GM12865 (cell line): ENCODE measurements around the gene ATG12.

Source experiments
- DNase-seq: peaks from one replicate; pipeline ENCODE4 v3.0.0; 2010; ENCODE audit warnings: low read depth
- H3K4me3 ChIP-seq: 2 replicates; pipeline ENCODE4 v1.5.1; 2011; ENCODE audit warnings: mild to moderate bottlenecking, low read depth, low read length, control low read depth
- CTCF ChIP-seq: IDR thresholded peaks from 2 replicates; pipeline ENCODE4 v1.5.1; 2011; ENCODE audit warnings: low read length, control low read depth, low read depth, inconsistent platforms; ENCODE audit not compliant: insufficient read depth; ENCODE audit errors: missing control alignments

ATG12 gene

DNA sequence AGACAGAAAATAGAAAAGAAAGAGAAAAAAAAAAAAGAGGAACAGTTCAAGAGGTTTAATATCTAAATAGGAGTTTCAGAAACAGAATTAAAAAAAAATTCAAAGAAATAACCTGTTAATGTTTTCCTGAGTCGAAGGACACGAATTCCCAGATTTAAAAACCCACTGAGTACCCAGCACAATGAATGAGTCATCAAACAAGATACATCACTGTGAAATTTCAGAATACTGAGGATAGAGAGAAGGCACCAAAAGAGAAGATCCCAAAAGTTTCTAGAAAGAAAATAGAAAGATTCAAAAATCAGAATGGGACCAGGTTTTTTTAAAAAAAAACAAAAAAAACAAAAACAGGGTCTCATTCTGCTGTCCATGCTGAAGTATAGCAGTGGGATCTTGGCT, 33.7 kb downstream of the ATG12 start:
- no peak for TF ChIP-seq CTCF
- no peak for DNase-seq
- H3K4me3 ChIP-seq = no peak overlapping the region

DNA sequence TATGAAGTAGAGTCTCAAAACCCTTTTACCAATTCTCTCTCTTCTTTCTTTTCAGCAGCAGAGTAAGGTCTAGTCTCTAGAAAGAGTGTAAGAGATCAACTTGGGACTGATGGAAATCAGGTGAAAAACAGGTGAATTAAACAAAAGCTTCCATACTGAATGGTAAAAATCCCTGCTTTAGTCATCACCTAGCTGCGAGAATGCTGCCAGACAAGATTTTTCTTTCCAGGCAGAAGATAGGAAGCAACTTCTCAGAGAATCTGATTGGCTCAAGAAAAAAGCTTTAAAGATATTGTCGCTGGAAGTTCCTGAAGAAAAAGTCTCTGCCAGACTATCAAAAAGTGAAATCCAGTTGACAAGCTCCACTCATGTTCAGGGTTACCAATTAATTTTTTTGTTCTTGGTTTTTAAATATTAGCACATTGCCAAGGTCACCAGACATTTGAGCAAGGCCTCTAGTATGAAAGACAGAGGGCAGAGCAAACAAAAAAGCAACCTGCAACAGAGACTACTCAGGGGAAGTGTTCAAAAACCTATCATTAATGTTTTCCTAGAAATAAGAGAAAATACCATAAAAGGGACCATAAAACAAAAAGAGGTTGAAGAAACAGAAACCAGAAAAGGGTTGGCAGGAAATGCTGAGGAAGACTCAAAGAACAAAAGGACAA, 34.2 kb downstream of the ATG12 start:
- TF ChIP-seq CTCF = no peak
- H3K4me3 ChIP-seq = no peak overlapping the region
- DNase-seq = no peak

DNA sequence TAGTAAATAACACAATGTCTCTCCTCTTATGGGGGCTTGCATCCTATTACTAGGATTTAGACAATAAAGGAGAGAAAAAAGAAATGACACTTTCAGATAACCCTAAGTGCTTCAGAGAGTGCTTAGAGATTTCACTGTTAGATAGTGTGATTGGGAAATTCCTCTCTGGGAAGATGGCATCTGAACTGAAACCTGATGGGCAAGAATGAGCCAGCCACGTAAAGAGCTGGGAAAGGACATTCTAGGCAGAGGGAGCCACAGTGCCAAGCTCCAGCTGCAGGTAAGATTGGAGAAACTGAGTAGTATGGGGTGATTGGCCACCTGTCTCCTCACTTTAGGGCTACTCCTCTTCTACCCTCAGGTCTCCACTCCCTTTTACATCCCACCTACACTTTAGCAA, 39.4 kb downstream of the ATG12 start:
- no peak overlapping the region for H3K4me3 ChIP-seq
- DNase-seq = no peak
- no peak for TF ChIP-seq CTCF

GRCh38 chr5:115801152-115801551, 40.2 kb downstream of the ATG12 start:
- no peak for DNase-seq
- no peak for TF ChIP-seq CTCF
- H3K4me3 ChIP-seq = no peak overlapping the region

- H3K4me3 ChIP-seq = no peak overlapping the region
- DNase-seq = no peak
- no peak for TF ChIP-seq CTCF
Measured at GRCh38 chr5:115800108-115800507, 41.3 kb downstream of the ATG12 start.

DNA sequence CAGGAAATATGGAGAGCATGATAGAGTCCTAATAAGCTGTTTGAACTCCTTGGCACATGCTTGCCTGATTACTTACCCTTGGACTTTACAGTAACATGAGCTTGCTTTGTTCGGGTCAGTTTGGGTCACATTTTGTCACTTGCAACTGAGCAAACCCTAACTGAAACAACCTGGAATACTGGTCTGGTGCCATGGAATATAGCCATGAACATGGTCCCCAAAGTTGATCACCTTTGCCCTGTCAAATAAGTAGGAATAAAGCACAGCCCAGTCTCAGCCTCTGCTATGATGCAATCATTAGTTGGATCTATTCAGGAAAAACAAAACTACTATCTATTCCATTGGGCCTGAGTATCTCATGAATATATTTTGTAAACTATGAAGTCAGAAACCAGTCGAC, 43.1 kb downstream of the ATG12 start:
- no peak for TF ChIP-seq CTCF
- H3K4me3 ChIP-seq = no peak overlapping the region
- DNase-seq = no peak

DNA sequence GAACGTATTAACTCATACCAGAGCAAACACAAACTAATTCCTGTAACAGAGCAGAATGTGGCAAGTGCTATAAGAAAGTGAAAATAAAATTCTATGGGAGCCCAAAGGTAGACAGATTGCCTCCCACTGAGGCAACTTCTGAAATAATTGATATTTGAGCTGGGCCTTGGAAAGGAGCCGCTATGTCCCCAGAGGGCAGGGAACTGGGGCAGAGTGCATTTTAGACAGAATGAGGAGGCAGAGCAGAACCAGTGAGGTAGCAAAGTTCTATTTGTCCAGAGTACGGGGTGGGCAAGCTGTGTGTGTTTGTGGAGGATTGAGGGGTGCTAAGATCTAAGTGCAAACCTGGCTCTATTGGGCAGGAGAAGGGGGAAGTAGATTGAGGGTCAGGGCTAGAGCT, 44.7 kb downstream of the ATG12 start:
- no peak for TF ChIP-seq CTCF
- no peak overlapping the region for H3K4me3 ChIP-seq
- no peak for DNase-seq
